Upper lobe of right lung (tissue), 1 donor: Measurements from ENCODE around the gene TERT. TPM values are rescaled to one million over a fixed set of nuclear protein-coding genes. Genes with fewer than 3 reads are reported as not detected.

Source experiments
- ATAC-seq: fragments of 200-7000 bp; cut with Tn5 transposase; one replicate; pipeline ENCODE4 v1.9.1; 2020; ENCODE audit warnings: mild to moderate bottlenecking, moderate library complexity
- DNase-seq: peaks from one replicate; pipeline ENCODE4 v3.0.0-alpha.2; 2020
- H3K27ac ChIP-seq: fragments of 200-600 bp; one replicate; pipeline ENCODE4 v1.8.0; 2022
- H3K27me3 ChIP-seq: fragments of 200-600 bp; one replicate; pipeline ENCODE4 v1.8.0; 2022; ENCODE audit warnings: mild to moderate bottlenecking
- H3K36me3 ChIP-seq: fragments of 200-600 bp; one replicate; pipeline ENCODE4 v1.8.0; 2022
- H3K4me1 ChIP-seq: fragments of 200-600 bp; one replicate; pipeline ENCODE4 v1.8.0; 2022
- H3K4me3 ChIP-seq: fragments of 200-600 bp; one replicate; pipeline ENCODE4 v1.8.0; 2022; ENCODE audit warnings: mild to moderate bottlenecking
- H3K9me3 ChIP-seq: fragments of 200-600 bp; one replicate; pipeline ENCODE4 v1.8.0; 2022
- intact Hi-C: fragments of 100-400 bp; cut with DNase I; formaldehyde crosslinking; loops from one replicate; pipeline ENCODE4 v1.11.0; 2022
- total RNA-seq: library from RNA; stranded (reverse); fragmentation: NEBNext Ultra II Directional; extraction: Animal tissue kit (Norgen Biotek cat#: 25700); gene quantifications from one replicate; pipeline ENCODE4 v1.2.1, GENCODE V29; 2021
- TF ChIP-seq, protein P1 (sequence below): fragments of 200-600 bp; IDR thresholded peaks from one replicate; pipeline ENCODE4 v1.8.0; 2022; ENCODE audit warnings: antibody characterized with exemption
- donor health status: DM: no; HTN: yes; CAD: no; lungs with severe emphysema.

The TERT gene
- total RNA-seq, 1 donor from 2014 or later, result not detected

DNA sequence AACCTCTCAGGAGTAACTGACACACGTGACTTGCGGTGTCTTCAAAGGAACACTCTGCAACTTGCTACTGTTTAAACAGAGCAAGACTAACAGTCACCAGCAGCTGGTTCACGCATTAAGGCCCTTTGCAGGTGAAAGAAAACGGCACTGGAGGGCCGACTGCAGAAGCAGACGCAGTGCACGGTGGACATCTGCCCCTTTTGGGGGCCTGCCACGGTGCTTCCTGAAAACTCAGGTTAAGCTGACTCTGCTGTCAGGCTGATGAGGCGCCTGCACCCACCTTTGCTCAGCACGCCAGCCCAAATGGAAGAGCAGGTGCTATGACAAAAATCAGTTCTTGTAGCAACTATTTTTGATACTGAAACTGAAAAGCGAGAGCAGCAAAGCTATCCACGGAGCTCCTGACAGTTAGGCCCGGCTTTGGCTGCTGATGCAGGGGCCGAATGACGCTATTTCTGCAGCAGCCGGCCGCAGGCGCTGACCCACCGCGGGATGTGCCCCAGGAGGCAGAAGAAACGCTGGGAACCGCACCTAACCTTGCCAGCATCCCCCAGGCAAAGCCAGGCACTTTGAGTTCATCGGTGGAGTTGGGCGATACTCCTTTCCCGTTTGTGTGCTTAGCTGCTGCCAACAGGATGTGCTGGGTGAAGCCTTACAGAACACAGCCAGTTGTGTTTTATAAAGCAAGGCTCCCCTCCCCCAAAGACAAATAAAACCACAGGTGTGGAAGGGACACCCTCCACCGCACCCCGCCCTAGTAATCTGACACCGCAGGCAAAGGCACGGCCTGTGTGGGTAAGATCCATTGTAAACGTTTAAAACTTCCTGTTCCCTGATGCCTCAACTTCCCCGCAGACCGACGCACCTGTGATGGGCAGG lies 21.1 kb upstream of the TERT start:
- peaks cover 36% of the 10 kb centered on the region for H3K36me3 ChIP-seq
- H3K27ac ChIP-seq, result peak overlapping the region; percentile 71
- no peaks in the 10 kb centered on the region for H3K9me3 ChIP-seq
- TF ChIP-seq, protein P1, sequence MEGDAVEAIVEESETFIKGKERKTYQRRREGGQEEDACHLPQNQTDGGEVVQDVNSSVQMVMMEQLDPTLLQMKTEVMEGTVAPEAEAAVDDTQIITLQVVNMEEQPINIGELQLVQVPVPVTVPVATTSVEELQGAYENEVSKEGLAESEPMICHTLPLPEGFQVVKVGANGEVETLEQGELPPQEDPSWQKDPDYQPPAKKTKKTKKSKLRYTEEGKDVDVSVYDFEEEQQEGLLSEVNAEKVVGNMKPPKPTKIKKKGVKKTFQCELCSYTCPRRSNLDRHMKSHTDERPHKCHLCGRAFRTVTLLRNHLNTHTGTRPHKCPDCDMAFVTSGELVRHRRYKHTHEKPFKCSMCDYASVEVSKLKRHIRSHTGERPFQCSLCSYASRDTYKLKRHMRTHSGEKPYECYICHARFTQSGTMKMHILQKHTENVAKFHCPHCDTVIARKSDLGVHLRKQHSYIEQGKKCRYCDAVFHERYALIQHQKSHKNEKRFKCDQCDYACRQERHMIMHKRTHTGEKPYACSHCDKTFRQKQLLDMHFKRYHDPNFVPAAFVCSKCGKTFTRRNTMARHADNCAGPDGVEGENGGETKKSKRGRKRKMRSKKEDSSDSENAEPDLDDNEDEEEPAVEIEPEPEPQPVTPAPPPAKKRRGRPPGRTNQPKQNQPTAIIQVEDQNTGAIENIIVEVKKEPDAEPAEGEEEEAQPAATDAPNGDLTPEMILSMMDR, result no peak
- H3K27me3 ChIP-seq, result no peaks in the 10 kb centered on the region
- H3K4me1 ChIP-seq, result peaks cover 19% of the 10 kb centered on the region
- DNase-seq, result peak; percentile 85
- peak overlapping the region; percentile 32 for H3K4me3 ChIP-seq
- intact Hi-C loops, result no loop called here
- peak; percentile 89 for ATAC-seq

DNA sequence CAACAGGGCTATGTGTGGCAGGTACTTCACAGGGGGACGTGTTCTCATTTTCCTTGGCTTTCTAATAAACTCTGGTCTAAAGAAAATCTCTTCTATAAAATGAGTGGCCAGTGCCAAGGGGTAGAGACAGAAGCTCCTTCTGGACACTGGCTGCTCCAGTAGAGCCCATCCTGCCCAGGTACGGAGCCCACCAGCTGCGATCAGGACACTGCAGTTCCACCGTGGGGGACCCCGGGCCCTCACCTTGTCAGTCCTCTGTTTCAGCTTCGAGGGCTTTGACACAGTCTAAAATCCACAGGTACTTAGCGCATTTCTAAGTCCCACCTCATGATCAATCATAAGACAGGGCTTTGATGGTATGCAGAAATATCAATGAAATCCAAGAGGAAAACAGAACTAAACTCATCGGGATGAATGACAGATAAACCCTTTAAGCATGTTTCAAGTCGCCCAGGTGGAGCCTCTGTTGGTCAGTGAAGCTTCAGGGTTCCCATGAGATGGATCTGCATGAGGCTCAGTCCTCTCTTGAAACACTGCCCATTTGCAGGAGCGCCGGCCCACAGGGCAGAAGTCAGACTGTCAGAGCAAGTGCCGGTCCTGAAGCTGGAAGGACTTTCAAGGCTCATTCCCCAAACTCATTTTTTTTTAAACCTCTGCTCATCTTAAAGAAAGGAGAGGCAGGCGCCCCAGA lies 20.3 kb upstream of the TERT start:
- ATAC-seq (no peak), DNase-seq (peak; percentile 39)
- TF ChIP-seq, protein P1, result no peak
- H3K27ac ChIP-seq, result no peak overlapping the region
- no peak overlapping the region for H3K4me3 ChIP-seq
- H3K4me1 ChIP-seq, result peaks cover 19% of the 10 kb centered on the region
- no peaks in the 10 kb centered on the region for H3K9me3 ChIP-seq
- intact Hi-C loops, result no loop called here
- peaks cover 28% of the 10 kb centered on the region for H3K36me3 ChIP-seq
- H3K27me3 ChIP-seq, result no peaks in the 10 kb centered on the region

DNA sequence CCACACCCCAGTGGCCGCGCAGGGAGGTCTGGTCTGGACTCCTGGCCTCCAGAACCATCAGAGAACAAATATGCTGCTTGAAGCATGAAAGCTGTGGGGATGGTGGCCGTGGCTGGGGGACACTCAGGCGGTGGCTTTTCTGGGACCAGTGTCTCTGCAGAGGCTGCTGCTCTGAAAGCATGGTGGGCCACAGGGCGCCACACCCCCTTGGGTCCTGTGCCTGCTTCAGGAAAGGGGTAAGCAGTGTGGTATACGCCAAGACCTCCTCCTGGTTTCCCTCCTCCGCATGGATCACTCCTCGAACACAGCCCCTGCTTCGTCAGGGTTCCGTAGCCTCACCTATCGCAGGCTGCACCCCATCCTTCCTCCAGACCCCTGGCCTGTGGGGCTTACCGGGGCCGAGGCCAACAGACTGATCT lies 19.7 kb upstream of the TERT start:
- Histone ChIP-seq H3K9me3 (no peaks in the 10 kb centered on the region), H3K27ac (no peak overlapping the region), H3K27me3 (no peaks in the 10 kb centered on the region), H3K36me3 (peaks cover 22% of the 10 kb centered on the region), H3K4me1 (peaks cover 19% of the 10 kb centered on the region), H3K4me3 (no peak overlapping the region)
- TF ChIP-seq, protein P1, result no peak
- ATAC-seq, result no peak
- DNase-seq, result peak; percentile 56
- intact Hi-C loops, result no loop called here

DNA sequence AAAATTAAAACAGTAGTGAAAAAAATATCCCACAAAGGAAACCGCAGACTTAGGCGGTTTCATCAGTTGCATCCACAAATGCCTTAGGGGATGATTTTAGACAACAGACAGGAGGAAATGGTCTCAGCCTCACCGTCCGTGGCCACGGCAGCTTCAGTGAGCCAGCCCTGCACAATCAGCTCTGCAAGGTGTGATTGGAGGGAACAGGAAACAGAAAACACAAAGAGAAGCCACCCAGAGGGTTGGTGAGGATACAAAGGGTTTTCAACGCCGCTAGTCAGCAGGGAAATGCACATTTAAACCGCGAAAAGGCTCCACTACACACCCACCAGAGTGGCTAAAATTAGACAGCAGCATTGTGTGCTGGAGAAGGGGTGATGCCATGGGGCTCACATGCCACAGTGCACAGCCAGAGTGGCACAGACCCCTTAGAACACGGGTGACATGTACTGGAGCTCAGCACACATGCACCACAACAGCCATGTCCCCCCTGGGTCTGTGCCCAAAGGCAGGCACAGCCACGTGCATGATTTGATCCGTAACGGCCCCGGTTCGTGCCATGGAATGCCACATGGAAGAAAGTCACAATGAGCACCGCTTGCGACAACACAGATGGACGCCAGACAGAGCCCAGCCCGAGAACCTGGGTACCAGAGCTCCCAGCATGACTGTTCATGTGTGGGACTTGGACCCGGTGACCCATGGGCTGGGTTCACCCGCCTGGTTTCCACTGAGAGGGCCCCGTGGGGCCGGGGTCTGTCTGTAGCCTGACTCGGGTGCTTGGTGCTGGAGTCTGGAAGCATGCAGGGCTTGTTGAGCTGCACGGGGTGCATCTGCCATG lies 18.3 kb upstream of the TERT start:
- H3K4me3 ChIP-seq, result no peak overlapping the region
- no peak overlapping the region for H3K27ac ChIP-seq
- DNase-seq (peak; percentile 54), ATAC-seq (no peak)
- H3K27me3 ChIP-seq, result no peaks in the 10 kb centered on the region
- no peaks in the 10 kb centered on the region for H3K9me3 ChIP-seq
- peaks cover 8% of the 10 kb centered on the region for H3K36me3 ChIP-seq
- peaks cover 19% of the 10 kb centered on the region for H3K4me1 ChIP-seq
- intact Hi-C loops, result no loop called here
- TF ChIP-seq, protein P1, result no peak

DNA sequence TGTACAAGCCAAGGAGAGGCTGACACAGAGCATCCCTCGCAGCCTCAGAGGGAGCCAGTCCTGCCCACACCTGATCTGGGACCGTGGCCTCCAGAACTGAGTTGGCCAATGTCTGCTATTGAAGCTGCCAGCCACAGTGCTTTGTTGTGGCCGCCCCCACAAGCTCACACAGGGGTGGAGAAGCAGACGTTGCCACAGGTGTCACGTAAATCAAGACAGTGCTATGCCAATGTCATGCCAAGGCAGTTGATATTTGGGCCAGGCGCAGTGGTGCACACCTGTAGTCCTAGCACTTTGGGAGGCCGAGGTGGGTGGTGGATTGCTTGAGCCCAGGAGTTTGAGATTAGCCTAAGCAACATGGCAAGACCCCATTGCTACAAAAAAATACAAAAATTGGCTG lies 17.3 kb upstream of the TERT start:
- ATAC-seq (no peak), DNase-seq (peak; percentile 51)
- intact Hi-C loops, result no loop called here
- Histone ChIP-seq H3K27me3 (no peaks in the 10 kb centered on the region), H3K36me3 (no peaks in the 10 kb centered on the region), H3K27ac (no peak overlapping the region), H3K9me3 (no peaks in the 10 kb centered on the region), H3K4me1 (peaks cover 19% of the 10 kb centered on the region), H3K4me3 (no peak overlapping the region)
- TF ChIP-seq, protein P1, result no peak
